Mesenchymal stem cell (in vitro differentiated cells and primary cell): ENCODE results near the gene CCDC136.

Experiments
- DNase-seq: peaks from one replicate; pipeline ENCODE4 v3.0.0-alpha.2; 2013
- H2AFZ ChIP-seq: one replicate; pipeline ENCODE4 v1.6.1; 2013; ENCODE audit warnings: low read depth, mild to moderate bottlenecking, control low read depth, inconsistent platforms, low read length, moderate library complexity
- H2AK5ac ChIP-seq: 2 replicates; pipeline ENCODE4 v1.6.1; 2013; ENCODE audit warnings: low read length, moderate library complexity, mild to moderate bottlenecking, inconsistent platforms; ENCODE audit not compliant: severe bottlenecking
- H2BK120ac ChIP-seq: one replicate; pipeline ENCODE4 v1.6.1; 2013; ENCODE audit warnings: low read depth, mild to moderate bottlenecking, inconsistent platforms, low read length, moderate library complexity
- H2BK12ac ChIP-seq, 2 experiments: one replicate each; pipeline ENCODE4 v1.6.1; 2013; ENCODE audit warnings: inconsistent platforms in 2 of 2, low read length in 2 of 2, mild to moderate bottlenecking in 2 of 2, moderate library complexity in 2 of 2, control low read depth in 1 of 2
- H2BK15ac ChIP-seq: one replicate; pipeline ENCODE4 v1.6.1; 2013; ENCODE audit warnings: mild to moderate bottlenecking, low read depth, inconsistent platforms; ENCODE audit not compliant: poor library complexity, severe bottlenecking
- H2BK5ac ChIP-seq: 2 replicates; pipeline ENCODE4 v1.6.1; 2013; ENCODE audit warnings: low read depth, mild to moderate bottlenecking, low read length, control low read depth, inconsistent platforms; ENCODE audit not compliant: poor library complexity, severe bottlenecking
- H3K14ac ChIP-seq, 2 experiments: one replicate each; pipeline ENCODE4 v1.6.1; 2013; ENCODE audit warnings: inconsistent platforms in 2 of 2, low read length in 2 of 2, control low read depth in 1 of 2, mild to moderate bottlenecking in 1 of 2, moderate library complexity in 1 of 2
- H3K18ac ChIP-seq, 2 experiments: one replicate each; pipeline ENCODE4 v1.6.1; 2013; ENCODE audit warnings: inconsistent platforms in 2 of 2, low read length in 2 of 2, control low read depth in 1 of 2, low read depth in 1 of 2, mild to moderate bottlenecking in 1 of 2
- H3K23ac ChIP-seq, 2 experiments: one replicate each; pipeline ENCODE4 v1.6.1; 2013; ENCODE audit warnings: inconsistent platforms in 2 of 2, low read length in 2 of 2, mild to moderate bottlenecking in 2 of 2, moderate library complexity in 2 of 2, control low read depth in 1 of 2
- H3K27ac ChIP-seq: 2 replicates; pipeline ENCODE4 v1.5.1; 2013; ENCODE audit warnings: mild to moderate bottlenecking, moderate library complexity, low read length, control low read depth, inconsistent platforms; ENCODE audit not compliant: poor library complexity, severe bottlenecking
- H3K27me3 ChIP-seq, 2 experiments: 2 replicates each; pipeline versions ENCODE4 v1.6.1 to v1.7.0; 2013; ENCODE audit warnings: low read length in 2 of 2, mild to moderate bottlenecking in 2 of 2, moderate library complexity in 2 of 2, control low read depth in 1 of 2, inconsistent platforms in 1 of 2; ENCODE audit not compliant: control insufficient read depth in 1 of 2, insufficient read depth in 1 of 2
- H3K36me3 ChIP-seq, 2 experiments: 2 replicates each; pipeline versions ENCODE4 v1.6.1 to v1.7.0; 2013; ENCODE audit warnings: low read length in 2 of 2, control low read depth in 1 of 2, inconsistent platforms in 1 of 2, low read depth in 1 of 2, mild to moderate bottlenecking in 1 of 2; ENCODE audit not compliant: insufficient read depth in 2 of 2, control insufficient read depth in 1 of 2
- H3K4ac ChIP-seq, 2 experiments: one replicate each; pipeline ENCODE4 v1.6.1; 2013; ENCODE audit warnings: inconsistent platforms in 2 of 2, low read length in 2 of 2, mild to moderate bottlenecking in 2 of 2, moderate library complexity in 2 of 2, control low read depth in 1 of 2, low read depth in 1 of 2
- H3K4me1 ChIP-seq: 2 replicates; pipeline ENCODE4 v1.6.1; 2013; ENCODE audit warnings: low read depth, low read length, control low read depth; ENCODE audit not compliant: control insufficient read depth, insufficient read depth
- H3K4me2 ChIP-seq: 2 replicates; pipeline ENCODE4 v1.6.1; 2013; ENCODE audit warnings: low read length, mild to moderate bottlenecking, inconsistent platforms; ENCODE audit not compliant: poor library complexity, severe bottlenecking
- H3K4me3 ChIP-seq, 2 experiments: 2 replicates each; pipeline versions ENCODE4 v1.5.1 to v1.7.0; 2013; ENCODE audit warnings: low read length in 2 of 2, mild to moderate bottlenecking in 2 of 2, control low read depth in 1 of 2, low read depth in 1 of 2; ENCODE audit not compliant: insufficient read depth in 1 of 2
- H3K79me1 ChIP-seq: replicated peaks from 2 replicates; pipeline ENCODE4 v1.6.1; 2013; ENCODE audit warnings: mild to moderate bottlenecking, control low read depth, low read length, inconsistent platforms; ENCODE audit not compliant: poor library complexity, severe bottlenecking
- H3K9ac ChIP-seq: 2 replicates; pipeline ENCODE4 v1.7.0; 2013; ENCODE audit warnings: mild to moderate bottlenecking, low read length, moderate library complexity
- H3K9me3 ChIP-seq: 2 replicates; pipeline ENCODE4 v1.7.0; 2013; ENCODE audit warnings: mild to moderate bottlenecking, low read length; ENCODE audit not compliant: control insufficient read depth
- H4K8ac ChIP-seq: one replicate; pipeline ENCODE4 v1.6.1; 2013; ENCODE audit warnings: inconsistent platforms, mild to moderate bottlenecking, low read length, moderate library complexity
- H4K91ac ChIP-seq: one replicate; pipeline ENCODE4 v1.6.1; 2013; ENCODE audit warnings: mild to moderate bottlenecking, low read length, inconsistent platforms
- WGBS: methylation state at CpG from one replicate; pipeline ENCODE4 v1.1.7; 2013; ENCODE audit warnings: mixed read lengths; 5-methylcytosine and 5-hydroxymethylcytosine counted together

Gene CCDC136

GRCh38 chr7:128773604-128774003, 18.2 kb upstream of the CCDC136 start:
- WGBS, result 100% methylated on average over 12 of the region's 12 CpGs
- Histone ChIP-seq H3K4me1 (peaks cover 1% of the 10 kb centered on the region), H4K91ac (no peak overlapping the region), H2BK5ac (no peak overlapping the region), H3K27me3 (no peaks in the 10 kb centered on the region), H3K14ac (no peak overlapping the region), H2BK15ac (no peak overlapping the region), H3K4me3 (peak overlapping the region in 1 of 2 experiments; percentile 32), H3K9ac (no peak overlapping the region), H2AFZ (no peak overlapping the region), H2BK12ac (no peak overlapping the region), H3K18ac (no peak overlapping the region), H3K23ac (no peak overlapping the region), H3K4me2 (no peak overlapping the region), H3K27ac (no peak overlapping the region), H4K8ac (peak overlapping the region; percentile 42), H3K9me3 (peaks cover 17% of the 10 kb centered on the region), H2BK120ac (no peak overlapping the region), H2AK5ac (no peak overlapping the region), H3K4ac (no peak overlapping the region), H3K79me1 (peaks cover 3% of the 10 kb centered on the region), H3K36me3 (peaks cover 31 to 72% of the 10 kb centered on the region in 2 experiments)
- DNase-seq, result no peak

- no peak overlapping the region for H2BK120ac ChIP-seq
- H3K4me1 ChIP-seq, result peaks cover 1% of the 10 kb centered on the region
- H3K36me3 ChIP-seq, result peaks cover 28 to 67% of the 10 kb centered on the region in 2 experiments
- H3K27ac ChIP-seq, result no peak overlapping the region
- H3K9me3 ChIP-seq, result peaks cover 18% of the 10 kb centered on the region
- no peak overlapping the region for H3K14ac ChIP-seq
- 96% methylated on average over 13 of the region's 13 CpGs for WGBS
- no peak overlapping the region for H3K4ac ChIP-seq
- no peak overlapping the region for H3K4me2 ChIP-seq
- no peak overlapping the region for H3K23ac ChIP-seq
- no peaks in the 10 kb centered on the region for H3K27me3 ChIP-seq
- no peak overlapping the region for H4K91ac ChIP-seq
- H2AFZ ChIP-seq, result no peak overlapping the region
- H2BK12ac ChIP-seq, result no peak overlapping the region
- no peak overlapping the region for H4K8ac ChIP-seq
- no peak for DNase-seq
- H3K18ac ChIP-seq, result no peak overlapping the region
- no peak overlapping the region for H2AK5ac ChIP-seq
- no peak overlapping the region for H2BK15ac ChIP-seq
- H2BK5ac ChIP-seq, result no peak overlapping the region
- H3K4me3 ChIP-seq, result no peak overlapping the region
- H3K79me1 ChIP-seq, result peaks cover 3% of the 10 kb centered on the region
- no peak overlapping the region for H3K9ac ChIP-seq
Observed at GRCh38 chr7:128774029-128774689, 17.6 kb upstream of the CCDC136 start.

DNA sequence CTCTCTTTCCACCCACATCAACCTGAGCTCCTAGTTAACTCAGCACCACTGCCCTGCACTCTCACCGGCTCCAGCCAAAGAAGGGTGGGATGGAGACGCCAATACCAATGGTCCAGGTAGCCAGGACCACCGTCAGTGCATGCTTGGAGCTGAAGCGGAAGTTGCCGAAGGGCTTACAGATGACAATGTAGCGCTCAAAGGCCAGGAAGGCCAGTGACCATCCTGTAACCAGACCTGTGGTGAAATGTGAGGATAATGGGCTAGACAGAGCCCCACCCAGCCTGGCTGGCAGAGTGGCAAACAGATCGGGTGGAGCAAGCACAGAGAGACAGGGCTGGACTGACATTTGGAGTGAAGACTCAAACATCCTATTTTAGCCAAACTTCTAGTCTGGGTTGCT, 16.8 kb upstream of the CCDC136 start:
- Histone ChIP-seq H3K9ac (no peak overlapping the region), H3K4me2 (no peak overlapping the region), H2BK120ac (no peak overlapping the region), H3K23ac (no peak overlapping the region), H3K27me3 (no peaks in the 10 kb centered on the region), H2BK5ac (no peak overlapping the region), H4K8ac (no peak overlapping the region), H2AK5ac (no peak overlapping the region), H2BK12ac (peak overlapping the region in 1 of 2 experiments; percentile 7), H2AFZ (no peak overlapping the region), H3K9me3 (peaks cover 18% of the 10 kb centered on the region), H4K91ac (no peak overlapping the region), H3K4ac (no peak overlapping the region), H3K4me3 (no peak overlapping the region), H3K18ac (peak overlapping the region in 1 of 2 experiments; percentile 46), H3K79me1 (peaks cover 1% of the 10 kb centered on the region), H3K36me3 (peaks cover 25 to 59% of the 10 kb centered on the region in 2 experiments), H3K27ac (no peak overlapping the region), H3K14ac (no peak overlapping the region), H3K4me1 (peaks cover 1% of the 10 kb centered on the region), H2BK15ac (no peak overlapping the region)
- 96% methylated on average over 7 of the region's 7 CpGs for WGBS
- DNase-seq, result no peak

DNA sequence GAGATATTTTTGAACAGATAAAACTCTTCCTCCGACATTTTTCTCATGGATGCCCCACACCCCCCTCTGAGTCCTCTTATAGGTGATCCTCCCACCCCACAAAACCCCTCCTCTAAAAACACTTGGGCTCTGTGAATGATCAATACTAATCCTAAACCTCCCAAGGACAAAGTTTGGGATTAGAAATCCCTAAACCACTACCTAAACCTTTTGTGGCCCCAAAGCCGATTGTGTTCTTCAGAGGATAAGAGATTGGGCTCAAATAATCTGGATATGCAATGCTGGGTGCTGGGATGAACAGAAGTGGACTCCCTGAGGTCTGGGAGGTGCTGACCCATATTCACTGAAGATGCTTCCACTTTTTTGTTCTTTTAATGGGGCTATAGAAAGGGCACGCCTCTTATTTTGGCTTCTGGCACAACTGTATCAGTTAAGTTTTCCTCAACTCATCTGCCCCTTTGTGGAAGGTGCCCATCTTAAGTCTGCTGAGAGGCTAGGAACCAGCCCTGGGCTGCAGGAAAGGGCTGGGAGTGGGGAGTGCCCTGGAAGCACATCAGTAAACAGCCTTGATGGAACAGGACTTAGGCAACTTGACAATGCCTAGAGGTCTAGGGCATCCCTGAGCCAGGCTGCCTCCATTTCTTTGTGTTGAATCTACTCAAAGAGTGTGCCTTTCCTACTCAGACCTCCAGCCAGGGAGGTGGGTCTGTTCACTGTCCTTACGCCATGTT, 15.9 kb upstream of the CCDC136 start, which contains the start of gene OPN1SW:
Gene OPN1SW, minus strand, starts transcription at position 51 of the 731 bp plus-strand sequence. Its CDS starts 13 bp downstream, at position 38.
- H3K79me1 ChIP-seq, result peaks cover 1% of the 10 kb centered on the region
- no peak within 1 kb of the TSS for H2BK5ac ChIP-seq
- H2BK120ac ChIP-seq, result no peak within 1 kb of the TSS
- no peak within 1 kb of the TSS for H4K91ac ChIP-seq
- H3K4ac ChIP-seq, result no peak within 1 kb of the TSS
- 99% methylated on average over 4 of the region's 4 CpGs for WGBS
- H3K4me2 ChIP-seq, result no peak within 1 kb of the TSS
- H2AK5ac ChIP-seq, result no peak within 1 kb of the TSS
- peak within 1 kb of the TSS; percentile 12 for H4K8ac ChIP-seq
- no peak within 1 kb of the TSS for H3K9ac ChIP-seq
- peaks cover 22 to 49% of the 10 kb centered on the region in 2 experiments for H3K36me3 ChIP-seq
- H3K27ac ChIP-seq, result no peak within 1 kb of the TSS
- peaks cover 18% of the 10 kb centered on the region for H3K9me3 ChIP-seq
- H3K18ac ChIP-seq, result peak within 1 kb of the TSS in 1 of 2 experiments; percentile 46
- H3K27me3 ChIP-seq, result no peaks in the 10 kb centered on the region
- H2AFZ ChIP-seq, result no peak within 1 kb of the TSS
- H2BK15ac ChIP-seq, result no peak within 1 kb of the TSS
- H3K14ac ChIP-seq, result no peak within 1 kb of the TSS
- DNase-seq, result no peak
- no peak within 1 kb of the TSS for H3K4me3 ChIP-seq
- peak within 1 kb of the TSS in 1 of 2 experiments; percentile 28 for H3K23ac ChIP-seq
- peaks cover 1% of the 10 kb centered on the region for H3K4me1 ChIP-seq
- H2BK12ac ChIP-seq, result peak within 1 kb of the TSS in 1 of 2 experiments; percentile 7
